Measurements from ENCODE around the gene IMMP2L. TPM values are rescaled to one million over a fixed set of nuclear protein-coding genes. Genes with fewer than 3 reads are reported as not detected.

The IMMP2L gene
- total RNA-seq, 4 donors from 2014 or later, result 8.3 to 19.2 (median 17.8) TPM

GRCh38 chr7:110914263-110914662, 648.0 kb downstream of the IMMP2L start:
- ATAC-seq, result no peak
- Histone ChIP-seq H3K36me3 (no peaks in the 10 kb centered on the region), H3K9me3 (no peaks in the 10 kb centered on the region), H3K4me3 (no peak overlapping the region), H3K4me1 (no peaks in the 10 kb centered on the region), H3K27ac (no peak overlapping the region), H3K27me3 (no peaks in the 10 kb centered on the region)
- TF ChIP-seq POLR2A (IDR thresholded peaks at IDR 0.05), result no peak
- TF ChIP-seq CTCF (IDR thresholded peaks at IDR 0.05 in 4 of 5, conservative IDR thresholded peaks at IDR 0.05 in 1 of 5), result no peak
- intact Hi-C loops (cut with DNase I; ENCODE audit: low total_unique reads) (no loop called here), in situ Hi-C loops (cut with MboI; ENCODE audit: low sequenced_read_pairs in 4 of 4) (no loop called here)
- DNase-seq, result no peak

- in situ Hi-C loops (cut with MboI; ENCODE audit: low sequenced_read_pairs in 4 of 4), result no loop called here
- Histone ChIP-seq H3K27me3 (no peaks in the 10 kb centered on the region), H3K4me3 (no peak overlapping the region), H3K9me3 (no peaks in the 10 kb centered on the region), H3K27ac (no peak overlapping the region), H3K36me3 (no peaks in the 10 kb centered on the region), H3K4me1 (no peaks in the 10 kb centered on the region)
- TF ChIP-seq CTCF (IDR thresholded peaks at IDR 0.05 in 4 of 5, conservative IDR thresholded peaks at IDR 0.05 in 1 of 5) (no peak), POLR2A (IDR thresholded peaks at IDR 0.05) (no peak)
- intact Hi-C loops (cut with DNase I; ENCODE audit: low total_unique reads), result no loop called here
- DNase-seq (no peak), ATAC-seq (no peak)
Measured at GRCh38 chr7:110911632-110912031, 650.7 kb downstream of the IMMP2L start.

- no peak overlapping the region for H3K27ac ChIP-seq
- H3K27me3 ChIP-seq, result no peaks in the 10 kb centered on the region
- H3K4me1 ChIP-seq, result no peaks in the 10 kb centered on the region
- H3K36me3 ChIP-seq, result no peaks in the 10 kb centered on the region
- ATAC-seq, result no peak
- intact Hi-C loops (cut with DNase I; ENCODE audit: low total_unique reads), result no loop called here
- no peak for DNase-seq
- TF ChIP-seq POLR2A (IDR thresholded peaks at IDR 0.05) (no peak), CTCF (IDR thresholded peaks at IDR 0.05 in 4 of 5, conservative IDR thresholded peaks at IDR 0.05 in 1 of 5) (no peak)
- H3K9me3 ChIP-seq, result no peaks in the 10 kb centered on the region
- no peak overlapping the region for H3K4me3 ChIP-seq
- in situ Hi-C loops (cut with MboI; ENCODE audit: low sequenced_read_pairs in 4 of 4), result no loop called here
Measured at GRCh38 chr7:110909117-110909516, 653.2 kb downstream of the IMMP2L start.

GRCh38 chr7:110905773-110906566, 656.3 kb downstream of the IMMP2L start:
- Histone ChIP-seq H3K36me3 (no peaks in the 10 kb centered on the region), H3K27ac (no peak overlapping the region), H3K4me1 (no peaks in the 10 kb centered on the region), H3K27me3 (no peaks in the 10 kb centered on the region), H3K9me3 (no peaks in the 10 kb centered on the region), H3K4me3 (no peak overlapping the region)
- intact Hi-C loops (cut with DNase I; ENCODE audit: low total_unique reads), result no loop called here
- TF ChIP-seq POLR2A (IDR thresholded peaks at IDR 0.05) (no peak), CTCF (IDR thresholded peaks at IDR 0.05 in 4 of 5, conservative IDR thresholded peaks at IDR 0.05 in 1 of 5) (no peak)
- in situ Hi-C loops (cut with MboI; ENCODE audit: low sequenced_read_pairs in 4 of 4), result no loop called here
- DNase-seq, result no peak
- ATAC-seq, result no peak

GRCh38 chr7:110898516-110898915, 663.8 kb downstream of the IMMP2L start:
- no peak for TF ChIP-seq CTCF (IDR thresholded peaks at IDR 0.05 in 4 of 5, conservative IDR thresholded peaks at IDR 0.05 in 1 of 5)
- TF ChIP-seq POLR2A (IDR thresholded peaks at IDR 0.05), result no peak
- DNase-seq (no peak), ATAC-seq (no peak)
- no peaks in the 10 kb centered on the region for H3K4me1 ChIP-seq
- no peaks in the 10 kb centered on the region for H3K27me3 ChIP-seq
- H3K27ac ChIP-seq, result no peak overlapping the region
- intact Hi-C loops (cut with DNase I; ENCODE audit: low total_unique reads) (no loop called here), in situ Hi-C loops (cut with MboI; ENCODE audit: low sequenced_read_pairs in 4 of 4) (no loop called here)
- no peaks in the 10 kb centered on the region for H3K9me3 ChIP-seq
- H3K36me3 ChIP-seq, result no peaks in the 10 kb centered on the region
- no peak overlapping the region for H3K4me3 ChIP-seq

Measured in gastrocnemius medialis (tissue), 4 donors.